Measurements from ENCODE around the gene RNF130.
"Not testable (repeated sequence)": the region's sequence is repeated elsewhere in the genome, so short reads cannot be mapped to it uniquely, and the experiment has no call there.

The RNF130 gene

GRCh38 chr5:180018347-180019060, 53.1 kb downstream of the RNF130 start:
- TF ChIP-seq, protein P1, sequence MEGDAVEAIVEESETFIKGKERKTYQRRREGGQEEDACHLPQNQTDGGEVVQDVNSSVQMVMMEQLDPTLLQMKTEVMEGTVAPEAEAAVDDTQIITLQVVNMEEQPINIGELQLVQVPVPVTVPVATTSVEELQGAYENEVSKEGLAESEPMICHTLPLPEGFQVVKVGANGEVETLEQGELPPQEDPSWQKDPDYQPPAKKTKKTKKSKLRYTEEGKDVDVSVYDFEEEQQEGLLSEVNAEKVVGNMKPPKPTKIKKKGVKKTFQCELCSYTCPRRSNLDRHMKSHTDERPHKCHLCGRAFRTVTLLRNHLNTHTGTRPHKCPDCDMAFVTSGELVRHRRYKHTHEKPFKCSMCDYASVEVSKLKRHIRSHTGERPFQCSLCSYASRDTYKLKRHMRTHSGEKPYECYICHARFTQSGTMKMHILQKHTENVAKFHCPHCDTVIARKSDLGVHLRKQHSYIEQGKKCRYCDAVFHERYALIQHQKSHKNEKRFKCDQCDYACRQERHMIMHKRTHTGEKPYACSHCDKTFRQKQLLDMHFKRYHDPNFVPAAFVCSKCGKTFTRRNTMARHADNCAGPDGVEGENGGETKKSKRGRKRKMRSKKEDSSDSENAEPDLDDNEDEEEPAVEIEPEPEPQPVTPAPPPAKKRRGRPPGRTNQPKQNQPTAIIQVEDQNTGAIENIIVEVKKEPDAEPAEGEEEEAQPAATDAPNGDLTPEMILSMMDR (conservative IDR thresholded peaks at IDR 0.05) = no peak
- no peak overlapping the region for H3K27ac ChIP-seq

DNA sequence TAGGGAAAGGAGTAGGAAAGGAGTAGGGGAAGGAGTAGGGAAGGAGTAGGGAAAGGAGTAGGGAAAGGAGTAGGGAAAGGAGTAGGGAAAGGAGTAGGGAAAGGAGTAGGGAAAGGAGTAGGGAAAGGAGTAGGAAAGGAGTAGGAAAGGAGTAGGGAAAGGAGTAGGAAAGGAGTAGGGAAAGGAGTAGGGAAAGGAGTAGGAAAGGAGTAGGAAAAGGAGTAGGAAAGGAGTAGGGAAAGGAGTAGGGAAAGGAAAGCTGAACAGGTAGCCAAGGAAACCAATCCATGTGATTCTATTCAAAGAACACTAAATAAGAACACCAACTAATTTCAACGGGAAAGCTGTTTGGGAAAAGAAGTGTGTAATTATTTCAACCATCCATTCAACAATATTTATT, 56.0 kb downstream of the RNF130 start:
- not testable (repeated sequence) for H3K27ac ChIP-seq

DNA sequence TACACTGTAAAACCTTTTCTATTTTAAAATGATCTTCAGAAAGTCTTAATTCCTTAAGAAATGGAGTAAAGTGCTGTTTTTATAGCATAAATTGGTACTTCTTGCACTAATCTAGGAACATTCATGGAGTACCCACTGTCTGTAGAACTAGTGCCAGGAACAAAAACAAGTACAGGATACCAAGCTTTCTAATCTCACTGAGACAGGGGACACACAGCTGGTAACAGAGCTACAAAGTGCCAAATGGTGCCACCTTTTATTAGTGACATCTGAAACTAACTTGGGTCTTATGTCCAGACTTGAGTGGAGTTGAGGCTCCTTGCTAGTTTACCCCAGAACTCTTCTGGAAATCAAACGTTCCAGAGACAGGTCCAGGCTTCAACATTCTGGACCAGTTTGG, 57.9 kb downstream of the RNF130 start:
- TF ChIP-seq, protein P1 (conservative IDR thresholded peaks at IDR 0.05) = no peak

GRCh38 chr5:180012316-180012715, 59.2 kb downstream of the RNF130 start:
- TF ChIP-seq, protein P1 (conservative IDR thresholded peaks at IDR 0.05) = no peak
- H3K27ac ChIP-seq = no peak overlapping the region

More for the DNA sequence above, 57.9 kb downstream of the RNF130 start:
- no peak overlapping the region for H3K27ac ChIP-seq

DNA sequence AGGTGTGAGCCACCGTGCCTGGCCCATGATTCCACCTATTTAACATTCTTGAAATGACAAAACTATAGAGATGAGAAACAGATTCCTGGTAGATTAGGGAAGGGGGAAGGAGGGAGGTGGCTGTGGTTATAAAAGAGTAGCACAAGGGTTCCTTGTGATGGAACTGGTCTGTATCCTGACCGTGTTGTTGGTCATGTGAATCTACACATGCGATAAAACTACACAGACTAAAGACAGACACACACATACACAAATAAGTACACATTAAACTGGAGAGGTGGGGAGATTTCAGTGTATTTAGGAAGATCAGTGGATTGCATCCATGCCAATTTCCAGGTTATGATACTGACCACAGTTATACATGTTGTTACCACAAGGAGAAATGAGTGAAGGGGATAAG, 60.9 kb downstream of the RNF130 start:
- H3K27ac ChIP-seq = no peak overlapping the region
- TF ChIP-seq, protein P1 (conservative IDR thresholded peaks at IDR 0.05) = no peak

DNA sequence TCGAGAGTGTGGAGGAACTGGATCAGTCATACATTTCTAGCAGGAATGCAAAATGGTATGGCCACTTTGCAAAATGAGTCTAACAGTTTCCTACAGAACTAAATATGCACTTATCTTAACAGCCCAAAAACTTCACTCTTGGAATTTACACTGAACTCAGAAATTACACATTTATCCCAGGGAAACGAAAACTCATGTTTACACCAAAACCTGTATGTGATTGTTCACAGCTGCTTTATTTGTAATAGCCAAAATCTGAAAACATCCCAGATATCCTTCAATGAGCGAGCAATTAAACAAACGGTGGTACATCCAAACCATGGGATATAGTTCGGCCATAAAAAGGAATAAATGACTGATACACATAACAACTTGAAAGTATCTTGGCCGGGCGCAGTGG, 62.0 kb downstream of the RNF130 start:
- TF ChIP-seq, protein P1 (conservative IDR thresholded peaks at IDR 0.05) = no peak
- no peak overlapping the region for H3K27ac ChIP-seq

GRCh38 chr5:180008433-180008832, 63.1 kb downstream of the RNF130 start:
- TF ChIP-seq, protein P1 (conservative IDR thresholded peaks at IDR 0.05) = no peak
- H3K27ac ChIP-seq = no peak overlapping the region

DNA sequence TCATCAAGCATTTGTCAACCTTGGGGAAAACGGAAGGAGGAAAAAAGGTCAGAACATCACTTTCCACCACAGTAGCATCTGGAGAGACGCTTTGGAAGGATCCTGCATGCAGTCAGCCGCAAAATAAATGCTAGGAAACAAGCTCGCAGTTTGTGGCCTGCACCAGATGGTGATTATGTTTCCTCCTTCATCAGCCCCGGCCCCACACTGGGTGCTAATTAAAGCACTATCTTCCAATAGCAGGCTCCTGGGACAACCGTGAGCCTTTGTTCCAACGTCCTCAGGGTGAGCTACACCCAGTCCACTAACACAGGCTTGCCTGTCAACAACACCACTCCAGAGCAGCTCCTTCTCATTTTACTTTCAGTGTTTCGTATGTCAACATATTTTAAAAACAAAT, 64.0 kb downstream of the RNF130 start:
- no peak overlapping the region for H3K27ac ChIP-seq
- TF ChIP-seq, protein P1 (conservative IDR thresholded peaks at IDR 0.05) = no peak
